GM13977 (cell line): ENCODE data around the gene FCHSD2.

Experiments
- DNase-seq: peaks from one replicate; pipeline ENCODE4 v3.0.0; 2012; ENCODE audit warnings: low spot score
- CTCF ChIP-seq: IDR thresholded peaks from 2 replicates; pipeline ENCODE4 v1.5.1; 2012; ENCODE audit warnings: mild to moderate bottlenecking, control low read depth; ENCODE audit not compliant: insufficient read depth; ENCODE audit errors: extremely low read depth, missing control alignments
- in situ Hi-C: fragments of 300-500 bp; cut with MboI; formaldehyde crosslinking; loops from one replicate; pipeline ENCODE4 v1.12.0; 2022; ENCODE audit warnings: low sequenced_read_pairs, low pct_unique_long_range_greater_than_20kb, mixed read lengths, inconsistent platforms; ENCODE audit not compliant: unreplicated experiment

Gene FCHSD2

GRCh38 chr11:72834905-72835304, 307.2 kb downstream of the FCHSD2 start:
- in situ Hi-C loops: loop anchor here (10.0 kb wide), 1 partner anchor 340 kb away; no protein-coding TSS in a partner anchor
- TF ChIP-seq CTCF: no peak
- DNase-seq: no peak

DNA sequence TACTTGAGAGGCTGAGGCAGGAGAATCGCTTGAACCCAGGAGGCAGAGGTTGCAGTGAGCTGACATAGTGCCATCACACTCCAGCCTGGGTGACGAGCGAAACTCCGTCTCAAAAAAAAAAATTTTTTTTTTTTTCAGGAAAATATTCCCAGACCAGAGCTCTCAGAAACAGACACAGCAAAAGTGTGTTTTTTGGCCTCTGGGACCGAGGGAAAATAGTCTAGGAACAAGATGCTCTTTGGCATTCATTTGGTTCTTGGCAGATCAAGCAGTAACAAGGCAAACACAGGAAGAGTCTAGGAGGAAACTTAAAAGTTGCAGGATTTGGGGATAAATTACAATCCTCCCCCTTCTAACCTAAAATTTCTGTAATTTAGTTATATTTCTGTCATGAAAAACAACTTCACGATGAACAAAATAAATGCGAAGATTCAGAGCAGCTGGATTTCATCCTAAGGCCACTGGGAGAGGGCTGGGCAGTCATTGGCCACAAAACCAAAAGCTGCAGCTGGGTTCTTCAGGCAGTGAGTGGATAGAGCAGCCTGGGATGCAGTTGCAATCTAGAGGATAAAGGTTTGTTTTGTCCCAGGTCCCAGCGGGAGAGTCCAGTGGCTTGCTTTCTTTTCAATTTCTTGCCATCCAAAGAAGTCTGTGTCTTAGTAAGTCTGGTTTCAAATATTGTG, 308.2 kb downstream of the FCHSD2 start:
- no peak for DNase-seq
- in situ Hi-C loops: loop anchor here (10.0 kb wide), 1 partner anchor 341 kb away; no protein-coding TSS in a partner anchor
- no peak for TF ChIP-seq CTCF

DNA sequence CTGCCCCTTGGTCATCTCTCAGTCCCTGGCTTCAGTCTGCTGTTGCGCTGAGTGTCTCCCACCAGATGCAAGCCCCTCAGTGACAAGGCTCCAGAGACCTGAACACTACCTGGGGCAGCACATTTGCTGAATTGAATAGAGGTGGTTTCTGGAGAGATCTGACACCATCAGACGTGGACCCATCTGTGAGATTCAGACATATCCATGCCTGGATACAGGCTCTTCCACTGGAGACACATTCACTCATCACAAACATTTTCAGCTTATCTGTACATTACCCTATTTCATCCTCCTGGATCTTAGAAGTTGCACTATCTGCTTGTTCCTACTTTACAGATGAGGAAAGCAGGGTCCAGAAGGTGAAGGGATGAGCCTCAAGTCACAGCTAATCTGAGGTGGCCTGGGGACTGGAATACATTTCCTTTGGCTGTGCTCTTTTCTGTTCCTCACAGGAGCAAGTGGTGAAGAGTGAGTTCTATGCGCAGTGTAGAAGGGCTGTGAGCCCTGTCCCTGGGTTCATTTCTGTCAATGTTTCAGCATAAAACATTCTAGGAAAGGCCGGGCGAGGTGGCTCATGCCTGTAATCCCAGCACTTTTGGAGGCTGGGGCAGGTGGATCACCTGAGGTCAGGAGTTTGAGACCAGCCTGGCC, 308.9 kb downstream of the FCHSD2 start:
- TF ChIP-seq CTCF: no peak
- no peak for DNase-seq
- in situ Hi-C loops: loop anchor here (10.0 kb wide), 1 partner anchor 342 kb away; no protein-coding TSS in a partner anchor

- TF ChIP-seq CTCF: no peak
- in situ Hi-C loops: loop anchor here (10.0 kb wide), 1 partner anchor 342 kb away; no protein-coding TSS in a partner anchor
- DNase-seq: no peak
Measured at GRCh38 chr11:72832301-72833082, 309.6 kb downstream of the FCHSD2 start.

DNA sequence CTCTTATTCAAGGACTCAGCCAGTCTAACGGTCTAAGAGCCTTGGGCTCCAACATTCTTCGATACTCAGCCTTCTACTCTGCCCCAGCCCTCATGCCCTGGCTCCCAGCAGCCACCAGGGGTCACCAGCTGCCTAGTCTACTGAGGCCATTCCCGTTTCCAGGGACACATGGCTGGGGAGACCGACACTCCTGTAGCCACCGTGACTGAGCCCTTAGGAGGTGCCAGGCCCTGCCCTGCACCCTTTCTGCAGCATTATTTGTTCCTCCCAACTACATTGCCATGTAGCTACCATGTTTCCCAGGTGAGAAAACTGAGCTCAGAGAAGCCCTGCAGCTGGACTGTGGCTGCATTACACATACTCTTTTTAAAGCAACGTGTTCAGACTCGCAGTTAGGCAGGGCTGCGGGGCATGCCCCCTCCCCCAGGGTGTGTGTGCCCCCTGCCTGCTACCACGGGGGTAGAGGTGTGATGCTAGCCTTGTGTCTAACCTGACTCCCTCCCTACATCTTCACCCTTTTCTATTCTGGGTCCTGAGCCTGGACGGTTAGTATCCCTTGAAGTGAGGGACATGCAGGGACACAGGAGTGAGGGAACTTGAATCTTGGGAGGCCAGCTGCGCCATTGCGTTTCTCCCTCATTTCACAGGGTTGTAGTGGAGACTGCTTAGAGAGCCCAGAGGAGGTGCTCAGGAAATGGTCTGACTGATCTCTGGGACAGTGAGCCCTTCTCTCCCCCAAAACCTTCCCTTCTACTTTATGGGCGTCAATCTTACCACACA, 310.4 kb downstream of the FCHSD2 start:
- in situ Hi-C loops: loop anchor here (10.0 kb wide), 1 partner anchor 343 kb away; no protein-coding TSS in a partner anchor
- DNase-seq: no peak
- peak; percentile 92 for TF ChIP-seq CTCF
